NOMO-1 treated with dmso at 0.1 percent for 144 hours (cell line): ENCODE data around the gene PEX6.

Experiments
- DNase-seq: peaks from one replicate; lab custom pipeline; 2025; ENCODE audit not compliant: unreplicated experiment; lab: John Stamatoyannopoulos, UW

Gene PEX6, protein sequence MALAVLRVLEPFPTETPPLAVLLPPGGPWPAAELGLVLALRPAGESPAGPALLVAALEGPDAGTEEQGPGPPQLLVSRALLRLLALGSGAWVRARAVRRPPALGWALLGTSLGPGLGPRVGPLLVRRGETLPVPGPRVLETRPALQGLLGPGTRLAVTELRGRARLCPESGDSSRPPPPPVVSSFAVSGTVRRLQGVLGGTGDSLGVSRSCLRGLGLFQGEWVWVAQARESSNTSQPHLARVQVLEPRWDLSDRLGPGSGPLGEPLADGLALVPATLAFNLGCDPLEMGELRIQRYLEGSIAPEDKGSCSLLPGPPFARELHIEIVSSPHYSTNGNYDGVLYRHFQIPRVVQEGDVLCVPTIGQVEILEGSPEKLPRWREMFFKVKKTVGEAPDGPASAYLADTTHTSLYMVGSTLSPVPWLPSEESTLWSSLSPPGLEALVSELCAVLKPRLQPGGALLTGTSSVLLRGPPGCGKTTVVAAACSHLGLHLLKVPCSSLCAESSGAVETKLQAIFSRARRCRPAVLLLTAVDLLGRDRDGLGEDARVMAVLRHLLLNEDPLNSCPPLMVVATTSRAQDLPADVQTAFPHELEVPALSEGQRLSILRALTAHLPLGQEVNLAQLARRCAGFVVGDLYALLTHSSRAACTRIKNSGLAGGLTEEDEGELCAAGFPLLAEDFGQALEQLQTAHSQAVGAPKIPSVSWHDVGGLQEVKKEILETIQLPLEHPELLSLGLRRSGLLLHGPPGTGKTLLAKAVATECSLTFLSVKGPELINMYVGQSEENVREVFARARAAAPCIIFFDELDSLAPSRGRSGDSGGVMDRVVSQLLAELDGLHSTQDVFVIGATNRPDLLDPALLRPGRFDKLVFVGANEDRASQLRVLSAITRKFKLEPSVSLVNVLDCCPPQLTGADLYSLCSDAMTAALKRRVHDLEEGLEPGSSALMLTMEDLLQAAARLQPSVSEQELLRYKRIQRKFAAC

DNA sequence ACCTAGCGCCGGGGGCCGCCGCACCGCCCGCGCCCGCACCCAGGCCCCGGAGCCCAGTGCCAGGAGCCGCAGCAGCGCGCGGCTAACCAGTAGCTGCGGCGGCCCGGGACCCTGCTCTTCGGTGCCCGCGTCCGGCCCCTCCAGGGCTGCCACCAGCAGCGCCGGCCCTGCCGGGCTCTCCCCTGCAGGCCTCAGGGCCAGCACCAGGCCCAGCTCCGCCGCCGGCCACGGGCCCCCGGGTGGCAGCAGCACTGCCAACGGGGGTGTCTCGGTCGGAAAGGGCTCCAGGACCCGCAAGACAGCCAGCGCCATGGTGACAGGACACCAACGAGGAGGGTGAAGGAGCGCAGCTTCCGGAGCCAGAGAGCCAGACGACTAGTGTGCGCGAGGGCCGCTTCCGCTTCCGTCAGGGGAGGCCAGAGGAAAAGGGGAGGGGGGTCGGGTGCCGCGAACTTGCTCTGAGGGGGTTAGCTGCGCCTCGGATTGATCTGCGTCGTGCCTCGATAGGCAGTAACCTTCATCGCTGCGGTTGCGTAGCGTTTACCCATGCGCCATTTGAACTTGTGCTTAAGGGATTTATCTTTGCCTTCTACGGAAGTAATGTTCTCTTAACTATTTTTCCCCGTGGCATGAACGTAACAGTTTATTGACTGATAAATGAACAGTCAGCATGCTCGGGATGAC, at the start of gene PEX6:
Gene PEX6 (minus strand): TSS at position 343 of the 684 bp plus-strand sequence. CDS start 31 bp downstream, at position 312.
- DNase-seq = peak; percentile 95

GRCh38 chr6:43026365-43026764, 47.4 kb upstream of the PEX6 start:
- no peak for DNase-seq

DNA sequence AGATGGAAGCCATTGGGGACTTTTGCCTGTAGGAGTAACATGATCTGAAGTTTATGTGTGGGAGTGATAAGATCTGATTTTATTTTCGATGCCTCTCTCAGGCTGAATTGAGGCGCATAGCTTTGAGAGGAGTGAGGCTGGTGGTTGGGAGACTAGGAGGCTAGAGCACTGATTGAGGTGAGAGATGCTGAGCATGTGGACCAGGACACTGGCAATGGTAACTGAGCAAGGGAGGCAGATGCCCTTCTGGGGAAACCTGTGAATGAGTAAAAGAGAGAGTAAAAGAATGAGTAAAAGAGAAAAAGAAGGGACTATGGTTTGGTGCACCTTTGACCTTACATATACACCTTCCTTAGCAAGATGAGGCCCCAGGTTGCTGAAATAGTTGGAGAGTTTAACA, 45.5 kb upstream of the PEX6 start:
- DNase-seq = no peak

DNA sequence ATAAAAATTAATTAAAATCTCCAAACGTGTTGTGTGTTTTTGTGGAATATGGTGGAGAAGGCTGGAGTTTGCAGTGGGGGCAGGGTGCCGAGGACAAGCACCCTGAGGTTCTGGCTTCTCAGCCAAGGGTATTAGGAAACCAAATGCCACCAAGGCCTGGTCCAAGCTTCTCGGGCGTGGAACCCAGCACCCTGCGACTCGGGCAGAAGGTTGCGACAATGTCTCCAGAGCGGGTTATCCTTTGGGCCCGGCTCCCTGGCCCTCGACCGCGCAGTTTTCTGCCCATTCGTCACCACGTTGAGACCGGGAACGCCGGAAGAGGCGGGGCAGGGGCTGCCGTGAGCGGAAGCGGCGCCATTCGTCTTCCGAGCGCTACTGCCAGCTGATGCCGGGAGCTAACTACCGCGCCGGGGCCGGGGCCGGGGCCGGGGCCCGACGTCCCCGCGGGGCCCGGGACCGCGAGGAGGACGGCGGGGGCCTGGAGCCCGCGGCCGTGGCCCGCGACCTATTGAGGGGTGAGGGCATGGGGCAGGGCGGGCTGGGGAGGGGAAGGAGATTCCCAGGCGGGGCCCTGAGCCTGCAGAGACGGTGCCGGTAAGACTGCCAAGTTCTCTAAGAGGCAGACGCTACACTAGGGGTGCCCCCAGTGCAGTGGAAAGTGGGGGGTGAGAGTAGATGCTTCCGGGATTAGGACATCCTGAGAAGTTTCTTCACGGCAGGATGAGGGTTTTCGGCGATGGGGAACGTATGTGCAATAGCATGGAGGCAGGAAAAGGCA, 42.5 kb upstream of the PEX6 start, which contains the start of gene RRP36:
Gene RRP36 (plus strand): TSS at position 354 of the 778 bp plus-strand sequence. CDS start 32 bp downstream, at position 386.
- DNase-seq = peak; percentile 60

DNA sequence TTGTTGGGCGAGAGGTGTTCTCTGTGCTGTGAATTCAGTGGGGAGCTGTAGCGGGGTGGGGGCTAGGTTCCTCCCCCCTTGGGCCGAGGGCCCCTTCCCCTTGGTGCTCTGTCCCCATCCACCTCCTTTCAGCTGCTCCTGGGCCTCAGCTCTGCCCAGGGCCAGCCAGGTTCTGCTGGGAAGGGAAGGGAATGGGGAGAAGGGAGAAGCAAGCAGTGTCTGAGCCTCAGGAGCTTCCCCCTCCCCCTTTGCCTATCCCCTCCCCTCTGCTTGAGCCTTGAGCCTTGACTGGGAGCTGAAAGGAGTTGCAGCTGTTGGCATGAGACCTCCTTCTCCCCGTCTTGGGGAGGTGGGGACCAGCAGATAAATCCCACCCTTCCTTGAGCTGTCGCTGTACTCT, 41.9 kb upstream of the PEX6 start:
- no peak for DNase-seq

DNA sequence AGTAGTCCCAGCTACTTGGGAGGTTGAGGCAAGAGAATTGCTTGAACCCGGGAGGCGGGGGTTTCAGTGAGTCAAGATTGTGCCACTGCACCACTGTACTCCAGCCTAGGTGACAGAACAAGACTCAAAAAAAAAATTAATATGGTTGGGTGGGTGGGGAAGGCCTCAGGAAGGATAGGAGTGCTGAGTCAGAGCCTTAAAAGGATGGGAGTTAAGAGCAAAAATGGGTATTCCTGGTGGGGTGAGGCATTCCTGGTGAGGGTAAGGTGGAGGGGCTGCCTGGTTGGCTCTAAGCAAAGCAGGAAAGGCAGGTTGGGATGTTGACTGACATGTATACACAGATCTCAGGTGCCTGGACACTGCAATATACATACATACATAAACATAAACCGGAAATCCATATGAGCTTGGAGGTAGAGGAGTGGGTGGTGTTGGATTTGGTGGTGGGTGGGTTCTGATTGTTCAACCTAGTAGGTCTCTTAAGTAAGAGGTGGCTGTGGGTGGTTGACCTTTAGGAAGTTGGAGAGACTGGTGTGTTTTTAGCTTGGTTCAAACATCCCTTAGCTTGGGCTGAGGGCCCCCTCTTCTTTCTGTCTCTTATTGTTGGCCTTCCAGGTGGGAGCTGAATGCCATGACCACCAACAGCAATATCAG, 41.2 kb upstream of the PEX6 start:
- no peak for DNase-seq

DNA sequence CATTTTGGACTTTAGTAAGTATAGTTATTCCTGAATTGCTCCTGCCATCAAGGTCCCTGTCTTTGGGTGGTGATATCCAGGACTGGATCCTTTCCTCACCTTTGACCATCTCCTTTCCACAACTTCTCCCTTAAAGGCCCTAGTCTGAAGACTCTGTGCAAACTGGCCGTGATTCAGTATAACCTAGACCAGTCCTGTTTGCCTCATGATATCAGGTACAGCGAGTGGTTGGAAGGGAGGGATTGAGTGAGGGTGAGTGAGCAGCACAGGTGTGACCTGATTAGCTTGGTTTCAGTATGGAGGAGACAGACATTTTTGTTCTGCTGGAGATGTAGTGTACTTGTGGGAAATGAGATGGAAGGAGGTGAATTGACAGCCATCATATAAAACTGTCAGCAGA, 40.2 kb upstream of the PEX6 start:
- DNase-seq = no peak

DNA sequence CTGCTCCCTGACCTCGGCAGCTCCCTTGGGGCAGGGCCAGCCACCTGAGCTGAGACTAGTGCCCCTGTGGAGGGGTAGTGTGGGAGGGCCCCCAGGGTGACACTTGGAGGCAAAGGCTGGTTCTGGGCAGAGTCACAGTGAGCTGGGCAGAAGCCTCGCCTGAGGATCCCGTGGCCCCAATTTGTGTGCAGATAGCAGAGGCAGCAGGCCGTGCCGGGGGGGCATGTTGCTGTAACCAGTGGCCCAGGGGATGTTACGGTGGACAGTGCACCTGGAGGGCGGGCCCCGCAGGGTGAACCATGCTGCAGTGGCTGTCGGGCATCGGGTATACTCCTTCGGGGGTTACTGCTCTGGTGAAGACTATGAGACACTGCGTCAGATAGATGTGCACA, 38.0 kb upstream of the PEX6 start:
- DNase-seq = no peak

GRCh38 chr6:43016176-43016942, 37.4 kb upstream of the PEX6 start:
- DNase-seq = no peak

DNA sequence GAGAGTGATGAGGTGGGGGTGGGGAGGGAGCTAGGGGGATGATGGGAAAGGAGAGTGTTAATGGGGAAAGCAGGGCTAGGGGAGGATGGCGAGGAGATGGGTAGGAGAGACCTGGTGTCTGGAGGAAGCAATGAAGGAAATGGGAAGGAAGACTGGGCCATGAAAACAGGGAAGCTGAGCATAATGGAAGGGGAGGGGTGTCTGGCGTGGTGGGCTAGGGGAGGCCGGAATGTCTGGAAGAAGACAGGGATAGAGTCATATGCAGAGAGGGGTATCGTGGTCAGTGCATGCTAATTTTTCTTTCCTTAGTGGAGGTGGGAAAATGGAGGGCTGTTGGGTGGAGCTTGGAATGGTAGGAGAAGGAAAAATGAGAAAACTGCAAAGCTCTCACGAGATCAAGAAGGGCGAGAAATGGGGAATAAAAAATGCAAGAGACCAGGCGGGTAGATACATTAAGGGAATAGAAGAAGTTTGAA, 35.5 kb upstream of the PEX6 start:
- DNase-seq = no peak

GRCh38 chr6:43013843-43014433, 35.0 kb upstream of the PEX6 start, which contains the start of the genes KLHDC3 and MEA1:
Gene KLHDC3 (plus strand): TSS chr6:43014249. CDS start chr6:43017193, 2,944 bp downstream.
Gene MEA1 (minus strand): TSS chr6:43013946. CDS start chr6:43013813, 133 bp downstream.
- DNase-seq = peak; percentile 99

GRCh38 chr6:43013097-43013842, 34.3 kb upstream of the PEX6 start:
- peak; percentile 22 for DNase-seq

- no peak for DNase-seq
These were observed 33.4 kb upstream of the PEX6 start for GRCh38 chr6:43012364-43012763.

- no peak for DNase-seq
These were observed 32.2 kb upstream of the PEX6 start for GRCh38 chr6:43011207-43011606.

GRCh38 chr6:43009124-43009523, 30.1 kb upstream of the PEX6 start:
- no peak for DNase-seq

DNA sequence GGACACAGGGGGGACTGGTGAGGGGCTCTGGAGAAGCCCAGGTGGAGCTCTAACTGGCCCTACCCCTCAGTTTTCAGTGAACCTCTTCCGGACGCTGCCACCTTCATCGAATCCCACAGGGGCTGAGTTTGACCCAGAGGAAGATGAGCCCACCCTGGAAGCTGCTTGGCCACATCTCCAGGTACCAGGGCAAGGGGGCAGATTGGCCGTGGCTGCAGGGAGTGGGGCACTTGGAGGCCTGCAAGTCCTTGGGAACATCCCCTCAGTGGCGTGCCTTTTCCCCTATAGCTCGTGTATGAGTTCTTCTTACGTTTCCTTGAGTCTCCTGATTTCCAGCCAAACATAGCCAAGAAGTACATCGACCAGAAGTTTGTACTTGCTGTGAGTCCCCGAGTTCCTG, 28.1 kb upstream of the PEX6 start:
- DNase-seq = no peak

DNA sequence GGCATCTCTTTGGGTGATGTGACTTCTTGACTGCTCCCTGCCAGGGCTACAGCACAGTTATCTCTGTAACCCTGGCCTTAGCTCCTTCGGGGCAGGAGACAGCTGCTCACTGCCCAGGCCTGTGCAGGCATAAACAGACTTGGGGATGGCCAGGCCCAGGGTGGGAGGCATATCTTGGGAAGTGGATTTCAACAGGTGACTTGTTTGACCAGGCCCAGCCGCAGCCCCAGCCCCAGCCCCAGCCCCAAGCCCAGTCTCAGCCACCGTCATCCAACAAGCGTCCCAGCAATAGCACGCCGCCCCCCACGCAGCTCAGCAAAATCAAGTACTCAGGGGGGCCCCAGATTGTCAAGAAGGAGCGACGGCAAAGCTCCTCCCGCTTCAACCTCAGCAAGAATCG, 27.3 kb upstream of the PEX6 start:
- no peak for DNase-seq

GRCh38 chr6:43005844-43006243, 26.9 kb upstream of the PEX6 start:
- no peak for DNase-seq
